HG03045 (cell line): Measurements from ENCODE around the gene C16orf46.

Experiments
- ATAC-seq: cut with Tn5 transposase; IDR thresholded peaks from one replicate; pipeline ENCODE4 v1.9.1; 2021; ENCODE audit warnings: mild to moderate bottlenecking, moderate library complexity; ENCODE audit not compliant: unreplicated experiment

C16orf46 gene

GRCh38 chr16:81029930-81030604 is 47.0 kb downstream of the C16orf46 start:
- ATAC-seq, result no peak

DNA sequence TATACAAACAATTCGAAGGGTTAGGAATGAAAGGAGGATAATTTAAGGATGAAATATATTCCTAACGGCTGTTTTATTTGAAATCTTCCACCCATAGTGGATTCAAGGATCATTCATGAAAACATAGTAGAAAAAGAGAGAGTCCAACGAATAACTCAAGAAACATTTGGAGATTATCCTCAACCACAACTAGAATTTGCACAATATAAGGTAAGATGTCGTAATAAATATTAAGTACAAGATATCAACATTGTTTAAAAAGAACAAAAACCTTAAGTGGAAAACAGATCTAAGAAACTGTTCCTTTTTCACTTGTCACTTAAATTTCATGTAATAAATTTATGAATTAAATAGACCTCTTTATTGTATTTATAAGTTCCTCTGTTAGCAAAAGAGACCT is 50.6 kb downstream of the C16orf46 start:
- no peak for ATAC-seq

- ATAC-seq, result no peak
Measured at GRCh38 chr16:81018496-81018895, 58.5 kb downstream of the C16orf46 start.

- no peak for ATAC-seq
Measured at GRCh38 chr16:81014672-81015071, 62.4 kb downstream of the C16orf46 start.

DNA sequence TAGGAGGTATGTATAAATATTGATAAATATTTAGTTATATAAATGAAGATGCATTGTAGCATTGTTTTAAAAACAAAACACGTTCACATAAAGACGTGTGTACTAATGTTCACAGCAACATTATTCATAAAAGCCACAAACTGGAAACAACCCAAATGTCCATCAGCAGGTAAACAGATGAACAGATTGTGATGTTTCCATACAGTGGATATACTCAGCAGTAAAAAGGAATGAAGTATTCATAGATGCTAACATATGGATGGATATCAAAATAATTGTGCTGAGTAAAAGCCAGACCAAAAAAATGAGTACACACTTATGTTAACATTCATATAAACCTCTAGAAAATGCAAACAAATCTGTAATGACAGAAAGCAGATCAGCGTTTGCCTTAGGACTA is 64.1 kb downstream of the C16orf46 start:
- no peak for ATAC-seq
